Measurements from ENCODE around the gene ADCK1.
"Not testable (repeated sequence)": the region's sequence is repeated elsewhere in the genome, so short reads cannot be mapped to it uniquely, and the experiment has no call there.

The ADCK1 gene

GRCh38 chr14:77920312-77920711 lies 120.4 kb downstream of the ADCK1 start:
- in situ Hi-C loops (cut with MboI; ENCODE audit: low pct_unique_long_range_greater_than_20kb, low sequenced_read_pairs): no loop called here
- no peak for DNase-seq

- in situ Hi-C loops (cut with MboI; ENCODE audit: low pct_unique_long_range_greater_than_20kb, low sequenced_read_pairs): no loop called here
- no peak for DNase-seq
Measured at GRCh38 chr14:77921818-77922217, 121.9 kb downstream of the ADCK1 start.

- in situ Hi-C loops (cut with MboI; ENCODE audit: low pct_unique_long_range_greater_than_20kb, low sequenced_read_pairs): no loop called here
- DNase-seq: no peak
Measured at GRCh38 chr14:77923131-77923936, 123.4 kb downstream of the ADCK1 start.

- in situ Hi-C loops (cut with MboI; ENCODE audit: low pct_unique_long_range_greater_than_20kb, low sequenced_read_pairs): no loop called here
- no peak for DNase-seq
Measured at GRCh38 chr14:77924141-77924948, 124.4 kb downstream of the ADCK1 start.

GRCh38 chr14:77926942-77927341 lies 127.0 kb downstream of the ADCK1 start:
- no peak for DNase-seq
- in situ Hi-C loops (cut with MboI; ENCODE audit: low pct_unique_long_range_greater_than_20kb, low sequenced_read_pairs): no loop called here

- no peak for DNase-seq
- in situ Hi-C loops (cut with MboI; ENCODE audit: low pct_unique_long_range_greater_than_20kb, low sequenced_read_pairs): no loop called here
Measured at GRCh38 chr14:77931441-77931840, 131.5 kb downstream of the ADCK1 start.

GRCh38 chr14:77936138-77936639 lies 136.3 kb downstream of the ADCK1 start:
- in situ Hi-C loops (cut with MboI; ENCODE audit: low pct_unique_long_range_greater_than_20kb, low sequenced_read_pairs): no loop called here
- no peak for DNase-seq

- DNase-seq: no peak
- in situ Hi-C loops (cut with MboI; ENCODE audit: low pct_unique_long_range_greater_than_20kb, low sequenced_read_pairs): no loop called here
Measured at GRCh38 chr14:77947372-77947771, 147.5 kb downstream of the ADCK1 start.

- in situ Hi-C loops (cut with MboI; ENCODE audit: low pct_unique_long_range_greater_than_20kb, low sequenced_read_pairs): no loop called here
- no peak for DNase-seq
Measured at GRCh38 chr14:77950371-77951063, 150.6 kb downstream of the ADCK1 start.

- no peak for DNase-seq
- in situ Hi-C loops (cut with MboI; ENCODE audit: low pct_unique_long_range_greater_than_20kb, low sequenced_read_pairs): no loop called here
Measured at GRCh38 chr14:77955816-77956484, 156.0 kb downstream of the ADCK1 start.

GRCh38 chr14:77959686-77960085 lies 159.8 kb downstream of the ADCK1 start:
- DNase-seq; in situ Hi-C loops (cut with MboI; ENCODE audit: low pct_unique_long_range_greater_than_20kb, low sequenced_read_pairs): not testable (repeated sequence)

- DNase-seq: no peak
- in situ Hi-C loops (cut with MboI; ENCODE audit: low pct_unique_long_range_greater_than_20kb, low sequenced_read_pairs): no loop called here
Measured at GRCh38 chr14:77961847-77962580, 162.1 kb downstream of the ADCK1 start.

GRCh38 chr14:77962731-77963520 lies 163.0 kb downstream of the ADCK1 start:
- in situ Hi-C loops (cut with MboI; ENCODE audit: low pct_unique_long_range_greater_than_20kb, low sequenced_read_pairs): no loop called here
- DNase-seq: no peak

- in situ Hi-C loops (cut with MboI; ENCODE audit: low pct_unique_long_range_greater_than_20kb, low sequenced_read_pairs): no loop called here
Measured at GRCh38 chr14:77964586-77964985, 164.7 kb downstream of the ADCK1 start.

GRCh38 chr14:77965050-77965449 lies 165.1 kb downstream of the ADCK1 start:
- in situ Hi-C loops (cut with MboI; ENCODE audit: low pct_unique_long_range_greater_than_20kb, low sequenced_read_pairs): no loop called here
- DNase-seq: no peak

More at GRCh38 chr14:77964586-77964985, 164.7 kb downstream of the ADCK1 start:
- DNase-seq: peak; percentile 21

- in situ Hi-C loops (cut with MboI; ENCODE audit: low pct_unique_long_range_greater_than_20kb, low sequenced_read_pairs): no loop called here
- DNase-seq: peak; percentile 93
Measured at GRCh38 chr14:77965919-77966435, 166.1 kb downstream of the ADCK1 start.

- no peak for DNase-seq
- in situ Hi-C loops (cut with MboI; ENCODE audit: low pct_unique_long_range_greater_than_20kb, low sequenced_read_pairs): no loop called here
Measured at GRCh38 chr14:77967110-77967509, 167.2 kb downstream of the ADCK1 start.
